SU-DHL-6 (cell line): ENCODE measurements around the gene SYNJ1.

Experiments used
- H2AFZ ChIP-seq: fragments of 200-600 bp; sonication (generic); 2 replicates; pipeline ENCODE4 v1.6.1; 2014; ENCODE audit warnings: low read depth, mild to moderate bottlenecking, moderate library complexity, mixed read lengths, antibody characterized with exemption, low read length; ENCODE audit not compliant: severe bottlenecking
- H3F3A ChIP-seq: fragments of 200-600 bp; shearing (Covaris generic); 2 replicates; pipeline ENCODE4 v1.6.0; 2016; ENCODE audit warnings: antibody characterized with exemption, mild to moderate bottlenecking; ENCODE audit not compliant: insufficient read depth
- H3K27ac ChIP-seq: fragments of 200-600 bp; sonication (generic); 2 replicates; pipeline ENCODE4 v1.5.1; 2016; ENCODE audit warnings: low read depth, mild to moderate bottlenecking, low read length, moderate library complexity, mixed read lengths
- H3K27me3 ChIP-seq: fragments of 200-600 bp; sonication (generic), shearing (Covaris generic); 2 replicates; pipeline ENCODE4 v1.6.0; 2014; ENCODE audit warnings: mild to moderate bottlenecking, low read length
- H3K36me3 ChIP-seq: fragments of 200-600 bp; sonication (generic); 2 replicates; pipeline ENCODE4 v1.6.1; 2014; ENCODE audit warnings: mild to moderate bottlenecking, low read length, mixed read lengths
- H3K4me2 ChIP-seq: fragments of 300-600, 200-600 bp; shearing (Covaris generic), sonication (generic); 2 replicates; pipeline ENCODE4 v1.6.0; 2014; ENCODE audit warnings: low read length, low read depth, mild to moderate bottlenecking; ENCODE audit not compliant: poor library complexity, severe bottlenecking
- H3K4me3 ChIP-seq: fragments of 200-600 bp; sonication (generic); 2 replicates; pipeline ENCODE4 v1.5.1; 2014; ENCODE audit warnings: antibody characterized with exemption, low read length, mild to moderate bottlenecking, mixed read lengths; ENCODE audit not compliant: insufficient read depth, poor library complexity, severe bottlenecking
- H3K79me2 ChIP-seq: fragments of 200-600 bp; sonication (generic); 2 replicates; pipeline ENCODE4 v1.6.1; 2014; ENCODE audit warnings: mild to moderate bottlenecking, low read length, moderate library complexity; ENCODE audit not compliant: insufficient read depth
- H3K9ac ChIP-seq: fragments of 200-600 bp; sonication (generic); 2 replicates; pipeline ENCODE4 v1.7.0; 2014; ENCODE audit warnings: mild to moderate bottlenecking, low read length
- H3K9me2 ChIP-seq: fragments of 200-600 bp; sonication (generic); replicated peaks from 2 replicates; pipeline ENCODE4 v1.6.1; 2014; ENCODE audit warnings: low read length; ENCODE audit not compliant: insufficient read depth
- H3K9me3 ChIP-seq: fragments of 200-600 bp; sonication (generic); 2 replicates; pipeline ENCODE4 v1.6.1; 2014; ENCODE audit warnings: low read length, mixed read lengths; ENCODE audit not compliant: insufficient read depth
- H4K20me1 ChIP-seq: fragments of 200-600 bp; sonication (generic); 2 replicates; pipeline ENCODE4 v1.6.1; 2014; ENCODE audit warnings: low read depth, mild to moderate bottlenecking, antibody characterized with exemption, low read length, moderate library complexity, mixed read lengths
- EZH2phosphoT487 ChIP-seq: fragments of 200-600 bp; sonication (generic), shearing (Covaris generic); conservative IDR thresholded peaks from 2 replicates; pipeline ENCODE4 v1.6.1; 2018; ENCODE audit warnings: mild to moderate bottlenecking, antibody characterized with exemption, low read length, moderate library complexity, mixed read lengths
- TF ChIP-seq, protein P1 (sequence below): fragments of 200-600 bp; sonication (generic); IDR thresholded peaks from one replicate; pipeline ENCODE4 v1.5.1; 2017; ENCODE audit warnings: antibody characterized with exemption, mild to moderate bottlenecking, low read length, moderate library complexity; ENCODE audit not compliant: insufficient read depth, poor library complexity, severe bottlenecking

Gene SYNJ1

DNA sequence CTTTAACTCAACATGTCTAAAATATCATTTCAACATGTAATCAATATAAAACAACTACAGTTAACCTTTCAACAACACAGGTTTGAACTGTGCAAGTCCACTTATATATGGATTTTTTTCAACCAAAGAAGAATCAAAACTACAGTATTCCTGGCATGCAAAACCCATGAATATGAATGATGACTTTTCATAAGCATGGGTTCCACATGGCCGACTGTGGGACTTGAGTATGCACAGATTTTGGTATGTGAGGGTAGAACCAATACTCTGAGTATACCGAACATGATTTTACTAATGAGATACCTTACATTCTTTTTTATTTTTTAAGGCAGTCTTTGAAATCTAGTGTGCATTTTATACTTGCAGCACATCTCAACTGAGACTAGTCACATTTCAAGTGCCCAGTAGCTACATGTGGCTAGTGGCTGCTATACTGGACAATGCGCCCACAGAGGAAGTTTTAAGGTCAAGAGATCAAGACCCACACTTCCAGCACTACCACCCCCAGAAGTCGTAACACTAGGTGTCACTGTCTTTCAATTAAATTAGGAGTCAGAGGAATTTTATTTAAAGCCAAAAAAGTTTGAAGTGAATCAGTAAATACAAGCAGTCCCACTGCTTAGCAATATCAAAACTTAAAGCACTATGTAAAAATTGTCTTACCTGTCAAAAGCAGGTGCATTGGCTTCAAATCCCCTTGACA is 40.0 kb downstream of the SYNJ1 start:
- Histone ChIP-seq H3K9ac (no peak overlapping the region), H3K4me3 (no peak overlapping the region), H3K9me2 (no peaks in the 10 kb centered on the region), H3K36me3 (no peaks in the 10 kb centered on the region), H4K20me1 (no peaks in the 10 kb centered on the region), H3K27me3 (no peaks in the 10 kb centered on the region), H3K27ac (no peak overlapping the region), H3K79me2 (no peaks in the 10 kb centered on the region), H3F3A (no peaks in the 10 kb centered on the region), H3K4me2 (no peak overlapping the region), H3K9me3 (no peaks in the 10 kb centered on the region), H2AFZ (no peak overlapping the region)
- TF ChIP-seq EZH2phosphoT487, result no peak
- TF ChIP-seq, protein P1, sequence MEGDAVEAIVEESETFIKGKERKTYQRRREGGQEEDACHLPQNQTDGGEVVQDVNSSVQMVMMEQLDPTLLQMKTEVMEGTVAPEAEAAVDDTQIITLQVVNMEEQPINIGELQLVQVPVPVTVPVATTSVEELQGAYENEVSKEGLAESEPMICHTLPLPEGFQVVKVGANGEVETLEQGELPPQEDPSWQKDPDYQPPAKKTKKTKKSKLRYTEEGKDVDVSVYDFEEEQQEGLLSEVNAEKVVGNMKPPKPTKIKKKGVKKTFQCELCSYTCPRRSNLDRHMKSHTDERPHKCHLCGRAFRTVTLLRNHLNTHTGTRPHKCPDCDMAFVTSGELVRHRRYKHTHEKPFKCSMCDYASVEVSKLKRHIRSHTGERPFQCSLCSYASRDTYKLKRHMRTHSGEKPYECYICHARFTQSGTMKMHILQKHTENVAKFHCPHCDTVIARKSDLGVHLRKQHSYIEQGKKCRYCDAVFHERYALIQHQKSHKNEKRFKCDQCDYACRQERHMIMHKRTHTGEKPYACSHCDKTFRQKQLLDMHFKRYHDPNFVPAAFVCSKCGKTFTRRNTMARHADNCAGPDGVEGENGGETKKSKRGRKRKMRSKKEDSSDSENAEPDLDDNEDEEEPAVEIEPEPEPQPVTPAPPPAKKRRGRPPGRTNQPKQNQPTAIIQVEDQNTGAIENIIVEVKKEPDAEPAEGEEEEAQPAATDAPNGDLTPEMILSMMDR, result peak; percentile 10

- Histone ChIP-seq H3K9me2 (no peaks in the 10 kb centered on the region), H3K9me3 (no peaks in the 10 kb centered on the region), H3K27me3 (no peaks in the 10 kb centered on the region), H3F3A (no peaks in the 10 kb centered on the region), H3K4me2 (no peak overlapping the region), H3K4me3 (no peak overlapping the region), H3K9ac (no peak overlapping the region), H3K27ac (no peak overlapping the region), H4K20me1 (no peaks in the 10 kb centered on the region), H3K79me2 (no peaks in the 10 kb centered on the region), H2AFZ (no peak overlapping the region), H3K36me3 (no peaks in the 10 kb centered on the region)
- no peak for TF ChIP-seq EZH2phosphoT487
- TF ChIP-seq, protein P1, result no peak
These were observed 44.9 kb downstream of the SYNJ1 start for GRCh38 chr21:32682696-32683474.

- no peak overlapping the region for H3K4me3 ChIP-seq
- no peaks in the 10 kb centered on the region for H3K9me2 ChIP-seq
- H3K9me3 ChIP-seq, result no peaks in the 10 kb centered on the region
- H2AFZ ChIP-seq, result no peak overlapping the region
- no peak overlapping the region for H3K27ac ChIP-seq
- H3K27me3 ChIP-seq, result no peaks in the 10 kb centered on the region
- no peaks in the 10 kb centered on the region for H3K79me2 ChIP-seq
- H3K4me2 ChIP-seq, result no peak overlapping the region
- H3K9ac ChIP-seq, result no peak overlapping the region
- H3F3A ChIP-seq, result no peaks in the 10 kb centered on the region
- H3K36me3 ChIP-seq, result peaks cover 4% of the 10 kb centered on the region
- TF ChIP-seq EZH2phosphoT487, result no peak
- TF ChIP-seq, protein P1, result no peak
- no peaks in the 10 kb centered on the region for H4K20me1 ChIP-seq
These were observed 53.1 kb downstream of the SYNJ1 start for GRCh38 chr21:32674731-32675130.
